Measurements from ENCODE around the gene HGS.
"Not testable (repeated sequence)": the region's sequence is repeated elsewhere in the genome, so short reads cannot be mapped to it uniquely, and the experiment has no call there.

HGS gene

DNA sequence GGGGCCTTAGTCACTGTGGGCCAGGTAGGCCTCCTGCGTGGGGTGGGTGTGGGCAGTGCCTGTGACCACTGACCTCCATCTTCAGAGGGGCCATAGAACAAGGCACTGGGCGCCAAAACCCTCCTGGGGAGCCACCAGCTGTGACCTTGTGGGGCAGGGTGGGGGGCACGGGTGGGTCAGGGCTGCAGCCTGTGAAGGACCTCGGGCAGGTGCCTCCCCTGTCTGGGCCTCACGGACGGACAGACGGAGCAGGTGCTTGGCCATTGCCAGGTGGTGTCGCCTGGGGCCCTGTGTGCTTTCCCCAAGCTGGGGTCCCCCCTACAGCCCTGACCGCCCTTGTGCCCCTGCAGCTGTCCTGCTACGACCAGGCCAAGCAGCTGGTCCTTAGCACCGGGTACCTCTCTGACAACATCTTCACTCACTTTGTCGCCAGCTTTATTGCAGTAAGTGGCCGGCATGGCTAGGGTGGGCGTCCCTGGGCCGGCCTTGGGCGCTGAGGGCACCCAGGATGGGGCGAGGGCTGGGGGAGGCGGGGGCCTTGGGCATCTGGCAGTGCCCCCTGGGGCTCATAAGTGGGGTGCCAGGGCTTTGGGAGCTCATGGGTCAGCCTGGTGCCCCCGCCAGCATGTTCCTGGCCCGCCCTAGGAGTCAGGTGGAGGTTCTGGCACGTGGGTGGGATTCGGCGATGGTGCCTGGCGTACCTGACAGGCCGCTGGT is 33.4 kb downstream of the HGS start:
- DNase-seq, result no peak

DNA sequence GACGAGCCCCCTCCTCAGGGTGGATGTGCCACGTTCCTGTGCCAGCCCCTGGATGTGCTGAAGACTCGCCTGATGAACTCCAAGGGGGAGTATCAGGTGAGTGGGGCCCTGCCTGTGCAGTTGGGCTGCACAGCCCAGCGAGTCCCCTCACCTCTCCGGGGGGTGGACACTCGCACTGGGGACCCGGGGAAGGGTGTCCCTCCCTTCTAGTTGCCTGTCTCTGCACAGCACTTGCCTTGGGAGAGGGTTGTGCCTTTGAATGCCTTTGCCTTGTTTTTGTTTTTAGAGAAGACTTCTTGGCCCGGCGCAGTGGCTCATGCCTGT is 33.9 kb downstream of the HGS start:
- no peak for DNase-seq

DNA sequence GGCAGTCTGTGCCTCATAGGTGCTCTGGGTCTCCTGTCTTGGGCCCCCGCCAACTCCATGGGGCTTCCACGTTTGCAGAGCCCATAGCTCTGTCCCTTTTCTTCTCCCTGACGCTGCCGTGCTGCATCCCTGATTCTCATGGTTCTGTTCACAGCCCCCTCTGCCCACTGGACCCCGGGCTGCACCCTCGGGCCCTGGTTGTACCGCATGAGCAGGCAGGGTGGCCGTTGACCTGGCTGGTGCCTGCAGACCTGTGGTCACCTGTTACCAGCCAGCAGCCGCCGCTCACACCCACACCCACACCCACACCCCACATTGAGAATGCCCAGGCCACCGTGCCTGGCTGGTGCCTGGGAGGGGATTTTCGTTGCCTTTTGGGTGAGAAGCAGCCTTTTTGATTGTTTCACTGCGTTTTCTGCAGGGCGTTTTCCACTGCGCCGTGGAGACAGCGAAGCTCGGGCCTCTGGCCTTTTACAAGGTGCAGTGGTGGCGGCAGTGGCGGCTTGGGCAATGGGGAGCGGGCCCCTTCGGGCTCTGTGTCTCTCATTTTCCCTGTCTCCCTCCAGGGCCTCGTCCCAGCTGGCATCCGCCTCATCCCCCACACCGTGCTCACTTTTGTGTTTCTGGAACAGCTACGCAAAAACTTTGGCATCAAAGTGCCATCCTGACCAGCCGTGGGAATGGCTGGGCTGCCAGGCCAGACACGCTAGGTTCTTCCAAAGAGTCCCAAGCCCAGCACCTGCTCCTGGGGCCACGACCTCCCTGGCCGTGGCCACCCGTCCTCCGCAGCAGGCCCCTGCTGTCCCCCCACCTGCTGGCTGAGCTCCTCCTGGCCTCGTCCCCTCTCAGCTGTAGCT is 35.8 kb downstream of the HGS start:
- DNase-seq, result peak in 19 of 56 donors; percentile 4 to 73 (median 38)

DNA sequence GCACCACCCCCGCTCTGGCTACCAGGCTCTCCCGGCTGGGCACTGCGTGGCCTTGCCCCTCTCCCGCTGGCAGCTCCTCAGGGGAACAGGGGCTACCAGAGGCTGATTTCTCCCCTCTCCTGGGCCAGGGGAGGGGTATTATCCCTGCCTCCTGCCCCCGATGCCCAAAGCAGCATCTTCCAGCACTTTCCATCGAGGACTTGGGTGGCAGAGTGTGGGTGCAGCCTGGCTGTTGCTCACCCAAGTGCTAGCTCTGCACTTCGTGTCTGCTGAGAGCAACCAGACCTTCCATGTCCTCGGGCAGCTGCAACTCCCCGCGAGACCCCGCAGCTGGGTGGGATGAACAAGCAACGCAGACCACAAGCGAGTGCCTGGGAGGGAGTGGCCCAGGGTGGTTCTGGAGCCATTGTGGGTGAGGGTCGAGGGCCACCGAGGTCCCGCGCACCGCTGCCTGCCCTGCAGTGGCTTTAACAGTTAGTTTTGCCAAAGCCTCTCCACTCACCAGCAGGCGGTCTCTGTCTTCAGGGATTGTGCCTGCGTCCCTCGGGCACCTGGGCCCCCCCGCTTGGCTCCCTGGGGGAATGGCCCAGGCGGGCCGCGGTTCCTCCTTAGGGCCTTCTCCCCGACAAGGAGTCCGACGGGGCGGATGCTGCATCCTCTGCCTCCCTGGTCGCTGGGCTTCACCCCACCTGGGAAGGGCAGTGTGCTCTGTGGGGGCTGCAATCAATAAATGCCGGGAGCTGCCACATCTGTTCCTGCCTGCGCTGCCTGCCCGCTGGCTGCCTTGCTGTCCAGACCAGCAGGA is 36.7 kb downstream of the HGS start:
- DNase-seq, result no peak

DNA sequence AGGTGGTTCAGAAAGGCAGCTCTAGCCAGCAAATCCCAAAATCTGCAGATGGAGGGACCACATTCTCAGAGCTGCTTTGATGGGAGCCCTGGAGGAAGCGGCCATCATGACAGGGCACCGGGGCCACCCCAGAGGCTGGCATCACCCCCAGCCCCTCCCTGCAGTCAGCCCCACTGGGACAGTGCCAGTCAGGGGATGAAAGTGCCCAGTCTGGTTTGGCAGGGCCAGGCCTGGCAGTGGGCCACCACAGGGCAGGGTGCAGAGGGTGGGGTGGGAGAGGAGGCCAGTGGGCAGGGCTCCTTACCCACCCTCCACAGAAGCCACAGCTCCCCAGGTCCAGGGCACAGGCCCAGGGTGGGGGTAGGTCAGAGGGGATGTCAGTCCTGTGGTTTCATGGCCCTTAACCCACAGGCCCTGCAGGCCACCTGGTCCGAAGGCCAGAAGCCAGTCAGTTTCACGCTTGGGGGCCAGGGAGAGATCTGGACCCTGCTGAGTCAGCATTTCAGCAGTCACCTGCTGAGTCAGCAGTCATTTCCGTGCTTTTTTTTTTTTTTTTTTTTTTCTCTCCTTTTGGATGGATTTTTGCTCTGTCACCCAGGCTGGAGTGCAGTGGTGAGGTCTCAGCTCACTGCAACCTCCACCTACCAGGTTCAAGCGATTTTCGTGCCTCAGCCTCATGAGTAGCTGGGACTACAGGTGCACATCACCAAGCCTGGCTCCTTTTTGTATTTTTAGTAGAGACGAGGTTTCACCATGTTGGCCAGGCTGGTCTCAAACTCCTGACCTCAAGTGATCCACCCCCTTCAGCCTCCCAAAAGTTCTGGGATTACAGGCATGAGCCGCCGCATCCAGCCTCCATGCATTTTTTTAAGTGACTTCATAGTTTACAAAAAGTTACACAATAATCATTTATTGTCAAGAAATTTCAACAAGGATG is 38.6 kb downstream of the HGS start:
- DNase-seq, result peak in 29 of 56 donors; percentile 5 to 72 (median 34)

DNA sequence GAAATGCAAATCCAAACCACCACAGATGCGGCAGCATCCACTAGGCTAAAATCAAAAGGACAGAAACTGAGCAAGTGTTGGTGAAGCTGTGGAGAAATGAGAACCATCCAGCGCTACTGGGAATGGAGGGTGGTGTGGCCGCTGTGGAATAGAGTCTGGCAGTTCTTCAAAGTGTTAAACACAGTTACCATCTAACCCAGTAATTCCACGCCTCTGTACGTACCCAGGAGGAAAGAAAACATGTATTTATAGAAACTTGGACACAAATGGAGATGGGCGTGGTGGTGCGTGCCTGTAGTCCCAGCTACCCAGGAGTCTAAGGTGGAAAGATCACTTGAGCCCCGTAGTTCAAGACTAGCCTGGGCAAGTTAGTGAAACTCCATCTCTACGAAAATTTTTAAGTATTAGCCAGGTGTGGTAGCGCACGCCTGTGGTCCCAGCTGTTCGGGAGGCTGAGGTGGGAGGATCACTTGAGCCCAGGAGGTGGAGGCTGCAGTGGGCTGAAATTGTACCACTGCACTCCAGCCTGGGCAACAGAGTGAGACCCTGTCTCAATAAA is 39.9 kb downstream of the HGS start:
- no peak for DNase-seq

DNA sequence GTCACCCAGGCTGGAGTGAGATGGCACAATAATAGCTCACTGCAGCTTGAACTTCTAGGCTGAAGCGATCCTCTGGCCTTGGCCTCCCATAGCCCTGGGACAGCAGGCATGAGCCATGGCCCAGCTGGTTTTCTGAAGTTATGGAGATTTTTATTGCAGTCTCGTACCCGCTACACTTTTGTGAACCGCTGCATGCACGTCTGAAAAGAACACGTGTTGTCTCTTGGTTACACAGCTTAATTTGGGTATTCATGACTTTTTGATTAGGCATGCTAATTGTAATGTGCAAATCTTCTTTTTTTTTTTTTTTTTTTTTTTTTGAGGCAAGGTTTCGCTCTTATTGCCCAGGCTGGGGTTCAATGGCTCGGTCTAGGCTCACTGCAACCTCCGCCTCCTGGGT is 41.6 kb downstream of the HGS start:
- no peak for DNase-seq

DNA sequence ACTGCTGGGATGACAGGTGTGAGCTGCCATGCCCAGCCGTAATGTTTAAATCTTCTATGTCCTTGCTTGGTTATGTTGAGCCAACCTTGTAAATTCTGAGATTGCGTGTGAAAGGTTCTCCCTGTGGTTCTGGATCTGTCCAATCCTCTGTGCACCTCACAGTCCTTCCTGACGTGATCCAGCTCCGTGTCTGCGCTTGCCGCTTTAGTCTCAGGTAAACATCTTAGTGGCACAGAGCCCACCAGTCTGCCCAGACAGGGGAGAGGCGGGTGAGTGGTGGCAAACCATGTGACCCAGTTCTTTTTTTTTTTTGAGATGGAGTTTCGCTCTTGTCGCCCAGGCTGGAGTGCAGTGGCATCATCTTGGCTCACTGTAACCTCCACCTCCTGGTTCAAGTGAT is 42.2 kb downstream of the HGS start:
- no peak for DNase-seq

DNA sequence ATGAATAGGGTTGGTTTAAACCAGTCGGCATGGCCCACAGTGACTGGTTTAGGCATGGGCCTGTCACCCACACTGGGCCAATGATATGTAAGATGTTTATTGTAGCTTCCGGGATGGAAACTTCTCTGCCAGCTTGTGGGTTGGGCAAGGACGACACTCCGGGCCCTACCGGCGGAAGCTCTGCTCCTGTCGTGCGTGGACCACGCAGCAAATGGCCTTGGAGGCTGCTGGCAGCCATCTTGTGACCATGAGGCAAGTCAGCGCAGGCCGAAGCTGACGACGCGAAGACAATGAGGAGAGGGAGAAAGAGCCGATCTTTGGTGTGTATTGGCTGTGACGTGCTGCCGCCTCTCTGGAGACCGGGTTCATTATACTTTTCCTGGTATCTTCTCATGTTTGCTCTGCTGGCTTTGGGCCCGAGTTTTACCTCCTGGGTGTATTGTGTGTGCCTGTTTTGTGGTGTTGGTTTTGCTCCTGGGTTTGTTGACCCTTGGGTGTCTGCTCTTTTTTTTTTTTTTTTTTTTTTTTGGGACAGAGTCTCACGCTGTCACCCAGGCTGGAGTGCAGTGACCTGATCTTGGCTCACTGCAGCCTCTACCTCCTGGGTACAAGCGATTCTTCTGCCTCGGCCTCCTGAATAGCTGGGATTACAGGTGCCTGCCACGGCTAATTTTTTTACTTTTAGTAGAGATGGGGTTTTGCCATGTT is 43.7 kb downstream of the HGS start:
- no peak for DNase-seq

DNA sequence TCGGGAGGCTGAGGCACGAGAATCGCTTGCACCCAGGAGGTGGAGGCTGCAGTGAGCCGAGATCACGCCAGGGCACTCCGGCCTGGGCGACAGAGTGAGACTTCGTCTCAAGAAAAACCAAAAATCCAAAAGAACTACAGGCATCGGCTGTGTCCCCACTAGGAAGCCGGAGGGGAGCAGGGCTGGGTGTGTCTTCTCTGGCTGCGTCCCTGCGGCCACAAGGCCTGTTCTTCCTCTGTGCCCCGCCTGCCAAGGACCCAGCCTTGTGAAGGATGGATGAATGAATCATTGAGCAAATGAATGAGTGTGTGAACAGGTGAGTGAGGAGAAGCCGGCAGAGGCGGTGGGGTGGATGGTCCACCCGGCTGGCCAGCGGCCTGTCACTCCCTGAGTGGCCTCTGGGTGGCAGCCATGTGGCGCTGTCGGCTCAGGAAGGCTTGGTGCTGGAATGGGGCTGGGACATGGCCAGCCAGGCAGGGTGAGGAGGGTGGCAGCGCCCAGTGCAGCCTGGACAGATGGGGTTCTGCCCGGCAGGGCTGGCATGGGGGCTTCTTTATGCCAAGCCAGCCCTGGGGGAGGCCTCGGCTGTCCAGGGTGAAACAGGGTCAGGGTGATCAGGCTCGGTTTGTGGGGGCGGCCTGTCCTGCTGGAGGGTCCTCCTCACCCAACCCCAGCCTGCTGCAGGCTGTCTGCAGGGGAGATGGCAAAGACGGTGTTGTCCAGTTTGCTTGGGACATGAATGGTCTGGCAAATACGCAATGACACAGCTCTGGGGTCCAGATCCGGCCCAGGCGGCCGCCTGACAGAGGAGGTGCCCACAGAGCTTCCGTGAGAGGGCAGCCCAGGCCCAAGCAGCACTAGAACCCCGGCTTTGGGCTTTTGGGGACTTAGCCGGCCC is 49.9 kb downstream of the HGS start:
- DNase-seq, result peak in 52 of 56 donors; percentile 19 to 86 (median 60)

DNA sequence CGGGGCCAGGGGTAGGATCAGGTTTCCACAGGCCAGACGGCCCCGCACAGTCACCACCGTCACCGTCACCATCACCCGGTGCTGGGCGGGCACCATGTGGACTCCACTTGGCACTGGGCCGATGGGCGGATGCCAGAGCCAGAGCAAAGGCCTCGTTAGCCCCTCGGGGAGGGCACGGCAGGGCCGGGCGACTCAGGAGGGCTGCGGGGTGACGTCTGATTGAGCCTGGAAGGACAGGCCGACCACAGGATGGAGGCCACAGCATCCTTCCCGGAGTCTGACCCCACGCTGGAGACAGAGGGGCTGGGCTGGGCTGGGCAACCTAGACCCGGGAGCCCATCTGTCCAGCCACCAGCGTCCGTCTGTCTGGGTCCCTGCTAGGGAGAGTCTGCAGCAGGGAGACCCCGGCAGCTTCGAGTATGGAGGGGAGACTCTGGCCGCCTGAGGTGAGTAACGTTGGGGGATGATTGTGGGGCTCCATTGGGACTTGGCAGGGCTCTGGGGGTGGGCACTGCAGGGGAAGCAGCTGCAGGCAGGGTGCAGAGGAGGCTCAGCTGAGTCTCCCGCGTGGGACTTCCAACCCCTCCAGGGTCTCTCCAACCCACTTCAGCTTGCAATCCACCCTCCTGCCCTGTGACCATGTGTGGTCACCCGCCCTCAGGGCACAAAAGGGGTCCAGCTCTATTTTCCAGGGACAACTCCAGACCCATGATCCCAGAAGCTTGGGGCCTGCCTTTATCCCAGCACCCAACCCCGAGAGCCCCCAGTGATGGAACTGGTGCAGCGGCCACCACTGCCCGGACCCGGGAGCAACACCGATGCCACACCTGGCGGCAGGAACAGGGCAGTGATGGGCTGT is 50.8 kb downstream of the HGS start:
- DNase-seq, result peak in 1 of 56 donors; percentile 23

DNA sequence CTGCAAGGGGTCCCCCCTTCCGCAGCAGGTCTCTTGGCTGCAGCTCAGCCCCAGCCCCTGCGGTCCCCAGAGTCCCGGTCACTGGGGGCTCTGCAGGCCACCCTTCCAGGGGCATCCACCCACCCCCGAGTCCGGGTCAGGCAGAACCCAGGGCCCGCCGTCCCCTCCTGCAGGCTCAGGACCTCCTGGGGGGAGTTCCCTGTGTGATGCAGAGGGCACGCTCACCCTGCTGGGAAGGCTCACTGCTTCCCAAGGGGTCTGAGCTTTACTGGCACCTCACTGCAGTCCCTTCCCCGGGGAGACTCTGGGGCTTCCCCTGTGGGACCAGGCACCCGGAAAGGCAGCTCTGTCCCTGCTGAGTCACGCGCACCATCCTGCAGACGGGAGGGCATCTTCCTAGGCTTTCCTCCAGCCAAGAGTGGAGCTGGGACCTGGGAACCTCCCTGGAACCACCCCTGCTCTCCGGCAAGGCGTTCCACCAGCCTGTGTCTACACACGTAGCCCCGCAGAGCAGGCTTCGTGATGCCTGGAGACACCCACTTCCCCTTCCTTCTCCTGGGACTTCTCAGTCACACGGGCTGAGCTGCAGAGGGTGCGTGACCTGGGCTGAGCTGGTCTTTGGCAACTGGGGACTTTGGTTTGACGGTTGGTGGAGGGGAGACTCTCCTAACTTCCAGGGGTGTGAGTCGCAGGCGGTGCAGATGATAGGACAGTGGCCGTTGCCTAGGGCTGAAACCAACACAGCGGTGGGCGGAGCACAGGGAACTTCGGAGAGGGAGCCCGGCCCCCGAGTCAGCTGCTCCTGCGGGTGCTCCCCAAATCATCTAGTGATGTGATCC is 51.7 kb downstream of the HGS start:
- peak in 1 of 56 donors; percentile 9 for DNase-seq

DNA sequence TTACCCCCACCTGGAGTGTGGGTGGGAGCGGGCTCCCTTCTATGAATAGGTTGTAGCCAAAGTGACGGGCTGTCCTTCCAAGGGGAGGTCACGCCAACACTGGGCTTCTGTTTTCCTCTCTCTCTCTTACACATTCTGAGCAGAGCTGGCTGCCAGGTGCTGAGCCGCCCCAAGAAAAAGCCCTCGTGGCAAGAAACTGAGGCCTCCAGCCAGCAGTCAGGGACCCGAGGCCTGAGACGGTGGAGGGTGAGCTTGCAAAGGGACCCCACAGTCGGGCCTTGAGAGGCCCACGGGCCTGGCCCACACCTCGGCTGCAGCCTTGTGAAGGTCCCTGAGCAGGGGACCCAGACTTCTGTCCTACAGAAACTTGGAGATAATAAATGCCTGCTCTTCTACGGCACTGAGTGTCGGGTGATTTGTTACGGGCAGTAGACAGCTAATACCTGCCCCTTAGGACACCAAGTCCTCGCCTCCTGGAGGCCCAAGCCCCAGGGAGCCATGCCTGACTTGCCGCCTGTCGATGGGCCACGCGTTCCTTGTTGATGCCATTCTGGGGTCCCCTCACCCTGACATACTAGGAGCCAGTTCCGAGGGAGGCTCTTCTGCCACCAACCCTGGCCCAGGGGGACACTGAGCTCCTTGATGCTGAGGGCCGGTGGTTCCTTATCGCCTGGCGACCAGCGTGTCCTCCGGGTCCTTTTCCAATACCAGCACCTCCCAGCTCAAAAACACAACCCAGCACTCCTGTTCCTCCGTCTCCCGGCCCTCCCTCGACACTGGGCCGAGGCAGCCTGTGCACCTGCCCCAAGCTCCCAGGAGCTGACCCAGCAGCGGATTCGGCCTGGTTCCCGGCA is 54.4 kb downstream of the HGS start:
- no peak for DNase-seq

DNA sequence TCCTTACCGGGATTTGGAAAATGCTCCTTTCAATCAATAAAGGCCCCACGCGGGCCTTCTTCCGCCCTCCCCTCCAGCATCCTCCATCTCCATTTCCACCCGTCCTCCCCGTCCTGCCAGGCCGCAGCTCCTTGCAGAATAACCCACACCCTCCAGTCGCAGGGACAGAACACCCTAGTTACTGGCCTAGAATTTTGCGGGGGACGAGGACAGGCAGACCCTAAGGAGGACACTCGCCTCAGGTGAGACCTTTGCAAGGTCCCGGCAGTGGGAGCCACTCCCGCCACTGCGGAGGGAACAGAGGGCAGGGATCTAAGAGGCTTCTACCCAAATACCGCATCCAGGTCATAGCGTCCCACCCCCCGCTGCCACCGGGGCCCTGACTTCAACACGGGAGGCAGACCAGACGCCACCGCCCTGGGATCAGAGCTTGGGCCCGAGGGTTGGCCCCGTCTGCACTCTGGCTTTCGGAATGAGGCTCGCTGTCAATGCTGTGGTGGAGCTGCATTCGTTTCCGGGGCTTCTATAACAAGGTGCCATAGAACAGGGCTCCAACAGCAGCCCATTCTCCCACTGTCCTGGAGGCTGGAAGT is 55.1 kb downstream of the HGS start:
- no peak for DNase-seq

DNA sequence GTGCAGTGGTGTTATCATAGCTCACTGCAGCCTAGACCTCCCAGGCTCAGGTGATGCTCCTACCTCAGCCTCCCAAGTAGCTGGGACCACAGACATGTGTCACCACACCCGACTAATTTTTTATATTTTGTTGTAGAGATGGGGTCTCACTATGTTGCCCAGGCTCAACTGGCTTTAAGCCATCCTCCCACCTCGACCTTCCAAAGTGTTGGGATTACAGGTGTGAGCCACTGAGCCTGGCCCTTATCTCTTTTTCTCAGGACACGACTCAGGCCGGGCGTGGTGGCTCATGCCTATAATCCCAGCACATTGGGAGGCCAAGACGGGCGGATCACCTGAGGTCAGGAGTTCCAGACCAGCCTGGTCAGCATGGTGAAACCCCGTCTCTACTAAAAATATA is 55.8 kb downstream of the HGS start:
- not testable (repeated sequence) for DNase-seq

Measured in amygdala (tissue), 56 donors.